ENCODE data around the gene TECPR1. TPM values are rescaled to one million over a fixed set of nuclear protein-coding genes. Genes with fewer than 3 reads are reported as not detected.

Gene TECPR1
- total and polyA plus RNA-seq, 2 donors (not counting 1 experiment from before 2014, with no cell fraction given) = 20.9 to 52.2 TPM

GRCh38 chr7:98300595-98301372 is 48.8 kb upstream of the TECPR1 start:
- DNase-seq = no peak
- H3K9me3 ChIP-seq (ENCODE audit: control extremely low read depth in 1 of 3, control insufficient read depth in 2 of 3, insufficient read depth in 1 of 3, low read length in 2 of 3) = no peaks in the 10 kb centered on the region
- H4K20me1 ChIP-seq (ENCODE audit: control insufficient read depth, insufficient read depth, low read length, poor library complexity, severe bottlenecking) = no peaks in the 10 kb centered on the region
- ChIA-PET CTCF (no interaction called here), POLR2A (no interaction called here)
- no peak overlapping the region for H2AFZ ChIP-seq (ENCODE audit: insufficient read depth, low read depth, low read length, poor library complexity, severe bottlenecking)
- no peak overlapping the region for H3K9ac ChIP-seq (ENCODE audit: low read length)
- H3K27me3 Mint-ChIP-seq = no peaks in the 10 kb centered on the region
- TF ChIP-seq EZH2 (IDR thresholded peaks at IDR 0.05; ENCODE audit: borderline replicate concordance, insufficient read depth, low read depth, low read length, poor library complexity, severe bottlenecking) (no peak), CTCF (IDR thresholded peaks at IDR 0.05) (no peak)
- no peaks in the 10 kb centered on the region for H3K4me1 ChIP-seq (ENCODE audit: control insufficient read depth in 2 of 2, insufficient read depth in 2 of 2, low read length in 2 of 2)
- H3K27ac Mint-ChIP-seq = no peak overlapping the region
- no peaks in the 10 kb centered on the region for H3K36me3 ChIP-seq (replicated peaks in 1 of 2; ENCODE audit: control extremely low read depth in 1 of 2, control insufficient read depth in 1 of 2, extremely low read depth in 1 of 2, insufficient read depth in 2 of 2, low read length in 1 of 2)
- H3K4me2 ChIP-seq (replicated peaks; ENCODE audit: low read depth, low read length, poor library complexity, severe bottlenecking) = no peak overlapping the region
- no peaks in the 10 kb centered on the region for H3K79me2 ChIP-seq (ENCODE audit: control insufficient read depth, insufficient read depth, low read length)
- no peaks in the 10 kb centered on the region for H3K27me3 ChIP-seq (replicated peaks in 1 of 4; ENCODE audit: control extremely low read depth in 1 of 4, control insufficient read depth in 3 of 4, insufficient read depth in 4 of 4, low read length in 3 of 4)
- H3K27ac ChIP-seq (ENCODE audit: low read length in 2 of 2) = no peak overlapping the region
- no peak overlapping the region for H3K4me3 Mint-ChIP-seq
- intact Hi-C loops (cut with micrococcal nuclease) = no loop called here
- no peaks in the 10 kb centered on the region for H3K4me1 Mint-ChIP-seq
- H3K4me3 ChIP-seq (ENCODE audit: control extremely low read depth in 1 of 5, extremely low read depth in 1 of 5, insufficient read depth in 1 of 5, low read depth in 2 of 5, low read length in 4 of 5) = no peak overlapping the region
- no peaks in the 10 kb centered on the region for H3K9me3 Mint-ChIP-seq (ENCODE audit: insufficient read depth)
- WGBS (ENCODE audit: insufficient coverage) = 97% methylated on average over 25 of the region's 26 CpGs
- ATAC-seq (ENCODE audit: low read depth) = no peak

GRCh38 chr7:98297626-98298286 is 45.7 kb upstream of the TECPR1 start:
- ChIA-PET CTCF (interaction anchor here (0.8 to 1.2 kb wide), 2 partner anchors 16 to 447 kb away, joined by 3 read pairs; no protein-coding TSS in a partner anchor), POLR2A (no interaction called here)
- H3K27me3 Mint-ChIP-seq = no peaks in the 10 kb centered on the region
- no peaks in the 10 kb centered on the region for H3K79me2 ChIP-seq (ENCODE audit: control insufficient read depth, insufficient read depth, low read length)
- no peak overlapping the region for H2AFZ ChIP-seq (ENCODE audit: insufficient read depth, low read depth, low read length, poor library complexity, severe bottlenecking)
- no peak overlapping the region for H3K4me3 Mint-ChIP-seq
- TF ChIP-seq CTCF (IDR thresholded peaks at IDR 0.05) (no peak), EZH2 (IDR thresholded peaks at IDR 0.05; ENCODE audit: borderline replicate concordance, insufficient read depth, low read depth, low read length, poor library complexity, severe bottlenecking) (no peak)
- no peak overlapping the region for H3K9ac ChIP-seq (ENCODE audit: low read length)
- no peak overlapping the region for H3K27ac Mint-ChIP-seq
- no peak overlapping the region for H3K4me2 ChIP-seq (replicated peaks; ENCODE audit: low read depth, low read length, poor library complexity, severe bottlenecking)
- H3K9me3 Mint-ChIP-seq (ENCODE audit: insufficient read depth) = no peaks in the 10 kb centered on the region
- DNase-seq (no peak), ATAC-seq (ENCODE audit: low read depth) (no peak)
- no peak overlapping the region for H3K27ac ChIP-seq (ENCODE audit: low read length in 2 of 2)
- H3K4me3 ChIP-seq (ENCODE audit: control extremely low read depth in 1 of 5, extremely low read depth in 1 of 5, insufficient read depth in 1 of 5, low read depth in 2 of 5, low read length in 4 of 5) = no peak overlapping the region
- no peaks in the 10 kb centered on the region for H3K27me3 ChIP-seq (replicated peaks in 1 of 4; ENCODE audit: control extremely low read depth in 1 of 4, control insufficient read depth in 3 of 4, insufficient read depth in 4 of 4, low read length in 3 of 4)
- intact Hi-C loops (cut with micrococcal nuclease) = no loop called here
- peaks cover 0 to under 1% of the 10 kb centered on the region in 2 experiments for H3K36me3 ChIP-seq (replicated peaks in 1 of 2; ENCODE audit: control extremely low read depth in 1 of 2, control insufficient read depth in 1 of 2, extremely low read depth in 1 of 2, insufficient read depth in 2 of 2, low read length in 1 of 2)
- no peaks in the 10 kb centered on the region for H3K4me1 Mint-ChIP-seq
- no peaks in the 10 kb centered on the region for H3K9me3 ChIP-seq (ENCODE audit: control extremely low read depth in 1 of 3, control insufficient read depth in 2 of 3, insufficient read depth in 1 of 3, low read length in 2 of 3)
- H3K4me1 ChIP-seq (ENCODE audit: control insufficient read depth in 2 of 2, insufficient read depth in 2 of 2, low read length in 2 of 2) = peaks cover 0 to 3% of the 10 kb centered on the region in 2 donors
- H4K20me1 ChIP-seq (ENCODE audit: control insufficient read depth, insufficient read depth, low read length, poor library complexity, severe bottlenecking) = peaks cover 7% of the 10 kb centered on the region
- 90% methylated on average over 16 of the region's 21 CpGs for WGBS (ENCODE audit: insufficient coverage)

Data from B cell (primary cell).